Uterus (tissue), 4 donors: Measurements from ENCODE around the gene HTRA1. TPM values are rescaled to one million over a fixed set of nuclear protein-coding genes. Genes with fewer than 3 reads are reported as not detected.

Experiments used
- DNase-seq, 2 donors: peaks; one replicate each; pipeline ENCODE4 v3.0.0-alpha.2; 2019 to 2020
- H3K27ac ChIP-seq, 2 donors: fragments of 200-600 bp; sonication (generic); 1 replicate in 1 of 2; 2 replicates in 1 of 2; pipeline ENCODE4 v1.5.1; 2016 to 2018
- H3K27me3 ChIP-seq, 2 donors: fragments of 200-600 bp; sonication (generic); one replicate each; pipeline ENCODE4 v1.5.1; 2018 to 2019; ENCODE audit warnings: control low read depth in 1 of 2
- H3K36me3 ChIP-seq, 2 donors: fragments of 200-600 bp; sonication (generic); one replicate each; pipeline ENCODE4 v1.5.1; 2019; ENCODE audit warnings: control low read depth in 1 of 2
- H3K4me1 ChIP-seq, 2 donors: fragments of 200-600 bp; sonication (generic); one replicate each; pipeline ENCODE4 v1.5.1; 2018 to 2019; ENCODE audit warnings: control low read depth in 1 of 2
- H3K4me3 ChIP-seq, 2 donors: fragments of 200-600 bp; sonication (generic); 1 replicate in 1 of 2; 2 replicates in 1 of 2; pipeline ENCODE4 v1.5.1; 2018 to 2019; ENCODE audit warnings: mild to moderate bottlenecking in 1 of 2
- H3K9me3 ChIP-seq, 2 donors: fragments of 200-600 bp; sonication (generic); one replicate each; pipeline ENCODE4 v1.5.1; 2019; ENCODE audit warnings: control low read depth in 1 of 2
- POLR2A ChIP-seq, 2 donors: fragments of 450-650 bp; IDR thresholded peaks; one replicate each; pipeline ENCODE4 v1.6.1; 2016; ENCODE audit warnings: antibody characterized with exemption in 2 of 2, mild to moderate bottlenecking in 1 of 2, moderate library complexity in 1 of 2
- intact Hi-C: fragments of 100-400 bp; cut with DNase I; formaldehyde crosslinking; loops from one replicate; pipeline ENCODE4 v1.15.1; 2023; ENCODE audit warnings: low total_unique reads
- microRNA-seq: library from miRNA; unstranded; fragments of <30 nt; microRNA quantifications from one replicate; pipeline ENCODE4, GENCODE V29; 2016; ENCODE audit warnings: borderline microRNAs expressed, borderline replicate concordance
- small RNA-seq: library from RNA; depleted of rRNA; stranded (forward); fragments of <200 nt; gene quantifications from one replicate; pipeline ENCODE3, GENCODE V24; 2016
- total RNA-seq, 4 donors: library from RNA; depleted of rRNA in 3 of 4; stranded (reverse); fragments of >200 nt in 3 of 4; gene quantifications; one replicate each; pipeline versions ENCODE4 v1.1.0 to v1.2.4, GENCODE V29; 2014 to 2023
- TF ChIP-seq, protein P1 (sequence below), 4 experiments: fragments of 200-600 bp in 2 of 4; fragments of 450-650 bp in 2 of 4; sonication (generic) in 2 of 4; IDR thresholded peaks; one replicate each; pipeline ENCODE4 v1.5.1; 2016 to 2019; ENCODE audit warnings: antibody characterized with exemption in 4 of 4, mild to moderate bottlenecking in 2 of 4, moderate library complexity in 1 of 4
- donor health status: DM: yes; HTN: yes; CAD: no.

HTRA1 gene
- total RNA-seq, 4 donors from 2014 or later, result 98.3 to 153 (median 142) TPM

DNA sequence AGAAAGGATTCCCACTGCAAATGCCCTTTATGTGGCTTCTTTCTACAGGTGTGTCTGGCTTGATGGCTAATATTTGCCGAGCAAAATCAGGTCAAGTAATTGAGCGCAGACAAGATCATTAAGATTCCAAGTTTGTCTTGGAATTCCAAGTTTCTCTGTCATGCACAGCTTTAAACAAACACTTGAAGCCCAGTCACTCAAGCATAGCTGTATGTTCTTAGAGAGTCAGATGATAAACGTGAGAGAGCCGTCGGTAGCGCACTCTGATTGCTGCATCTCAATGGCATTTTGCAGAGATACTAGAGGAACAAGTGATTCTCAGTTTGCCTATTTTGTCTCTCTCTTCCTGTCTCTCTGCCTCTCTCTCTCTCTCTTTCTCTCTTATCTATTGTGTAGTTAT is 99.9 kb downstream of the HTRA1 start:
- Histone ChIP-seq H3K36me3 (no peaks in the 10 kb centered on the region), H3K4me1 (no peaks in the 10 kb centered on the region), H3K27me3 (no peaks in the 10 kb centered on the region), H3K27ac (no peak overlapping the region), H3K9me3 (no peaks in the 10 kb centered on the region), H3K4me3 (no peak overlapping the region)
- TF ChIP-seq POLR2A (IDR thresholded peaks at IDR 0.05), result no peak
- TF ChIP-seq, protein P1, sequence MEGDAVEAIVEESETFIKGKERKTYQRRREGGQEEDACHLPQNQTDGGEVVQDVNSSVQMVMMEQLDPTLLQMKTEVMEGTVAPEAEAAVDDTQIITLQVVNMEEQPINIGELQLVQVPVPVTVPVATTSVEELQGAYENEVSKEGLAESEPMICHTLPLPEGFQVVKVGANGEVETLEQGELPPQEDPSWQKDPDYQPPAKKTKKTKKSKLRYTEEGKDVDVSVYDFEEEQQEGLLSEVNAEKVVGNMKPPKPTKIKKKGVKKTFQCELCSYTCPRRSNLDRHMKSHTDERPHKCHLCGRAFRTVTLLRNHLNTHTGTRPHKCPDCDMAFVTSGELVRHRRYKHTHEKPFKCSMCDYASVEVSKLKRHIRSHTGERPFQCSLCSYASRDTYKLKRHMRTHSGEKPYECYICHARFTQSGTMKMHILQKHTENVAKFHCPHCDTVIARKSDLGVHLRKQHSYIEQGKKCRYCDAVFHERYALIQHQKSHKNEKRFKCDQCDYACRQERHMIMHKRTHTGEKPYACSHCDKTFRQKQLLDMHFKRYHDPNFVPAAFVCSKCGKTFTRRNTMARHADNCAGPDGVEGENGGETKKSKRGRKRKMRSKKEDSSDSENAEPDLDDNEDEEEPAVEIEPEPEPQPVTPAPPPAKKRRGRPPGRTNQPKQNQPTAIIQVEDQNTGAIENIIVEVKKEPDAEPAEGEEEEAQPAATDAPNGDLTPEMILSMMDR (IDR thresholded peaks at IDR 0.05), result no peak
- intact Hi-C loops, result loop anchor here (10.0 kb wide), 1 partner anchor 116 kb away; no protein-coding TSS in a partner anchor
- no peak for DNase-seq

DNA sequence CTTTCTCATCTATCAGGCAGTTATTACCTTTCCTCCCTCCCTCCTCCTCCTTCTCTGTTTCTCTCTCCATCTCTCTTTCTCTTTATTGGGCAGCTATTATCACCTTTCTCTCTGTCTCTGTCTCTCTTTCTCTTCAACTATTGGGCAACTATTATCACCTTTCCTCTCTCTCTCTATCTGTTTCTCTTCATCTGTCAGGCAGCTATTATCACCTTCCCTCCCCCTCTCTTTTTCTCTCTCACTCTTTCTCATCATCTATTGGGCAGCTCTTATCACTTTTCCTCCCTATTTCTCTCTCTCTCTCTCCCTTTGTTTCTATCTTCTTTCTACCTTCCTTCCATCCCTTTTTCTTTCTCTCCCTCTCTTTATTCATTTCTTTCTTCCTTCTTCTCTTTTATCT is 100.4 kb downstream of the HTRA1 start:
- DNase-seq, result no peak
- intact Hi-C loops, result loop anchor here (10.0 kb wide), 1 partner anchor 117 kb away; no protein-coding TSS in a partner anchor
- no peak overlapping the region for H3K4me3 ChIP-seq
- H3K36me3 ChIP-seq, result no peaks in the 10 kb centered on the region
- H3K27me3 ChIP-seq, result no peaks in the 10 kb centered on the region
- H3K4me1 ChIP-seq, result no peaks in the 10 kb centered on the region
- TF ChIP-seq POLR2A (IDR thresholded peaks at IDR 0.05), result no peak
- TF ChIP-seq, protein P1 (IDR thresholded peaks at IDR 0.05), result no peak
- no peak overlapping the region for H3K27ac ChIP-seq
- H3K9me3 ChIP-seq, result no peaks in the 10 kb centered on the region

Small RNAs within 50 kb of the gene (microRNA-seq; reads per million reads assigned to microRNA genes)
- not detected for gene MIR3941

Small RNAs within 50 kb of the gene (small RNA-seq; reads per million reads assigned to genes)
- not detected for gene MIR3941

Other genes with a start within 250 kb of the HTRA1 start
- under 1 TPM in 2 of 4 donors, not detected in 2; 0.14 to 0.46 TPM for gene BTBD16, start 190.3 kb upstream of the HTRA1 start, total RNA-seq
- 10 to 100 TPM in 3 of 4 donors, 1 to 10 TPM in 1; 9.2 to 54.1 (median 29.0) TPM for gene PLEKHA1, start 86.8 kb upstream of the HTRA1 start, total RNA-seq
- not detected for gene ARMS2, start 6.9 kb upstream of the HTRA1 start, total RNA-seq
- under 1 TPM in 3 of 4 donors, not detected in 1; under 0.01 to 0.21 (median 0.15) TPM for gene DMBT1, start 99.2 kb downstream of the HTRA1 start, total RNA-seq
- gene C10orf120, start 238.3 kb downstream of the HTRA1 start, total RNA-seq, result not detected